HG03520 (cell line): ENCODE data around the gene SH3BGRL3.
"Not testable (repeated sequence)": the region's sequence is repeated elsewhere in the genome, so short reads cannot be mapped to it uniquely, and the experiment has no call there.

Experiments
- ATAC-seq: cut with Tn5 transposase; IDR thresholded peaks from one replicate; pipeline ENCODE4 v1.9.1; 2021; ENCODE audit warnings: mild to moderate bottlenecking, moderate library complexity; ENCODE audit not compliant: unreplicated experiment

Gene SH3BGRL3

DNA sequence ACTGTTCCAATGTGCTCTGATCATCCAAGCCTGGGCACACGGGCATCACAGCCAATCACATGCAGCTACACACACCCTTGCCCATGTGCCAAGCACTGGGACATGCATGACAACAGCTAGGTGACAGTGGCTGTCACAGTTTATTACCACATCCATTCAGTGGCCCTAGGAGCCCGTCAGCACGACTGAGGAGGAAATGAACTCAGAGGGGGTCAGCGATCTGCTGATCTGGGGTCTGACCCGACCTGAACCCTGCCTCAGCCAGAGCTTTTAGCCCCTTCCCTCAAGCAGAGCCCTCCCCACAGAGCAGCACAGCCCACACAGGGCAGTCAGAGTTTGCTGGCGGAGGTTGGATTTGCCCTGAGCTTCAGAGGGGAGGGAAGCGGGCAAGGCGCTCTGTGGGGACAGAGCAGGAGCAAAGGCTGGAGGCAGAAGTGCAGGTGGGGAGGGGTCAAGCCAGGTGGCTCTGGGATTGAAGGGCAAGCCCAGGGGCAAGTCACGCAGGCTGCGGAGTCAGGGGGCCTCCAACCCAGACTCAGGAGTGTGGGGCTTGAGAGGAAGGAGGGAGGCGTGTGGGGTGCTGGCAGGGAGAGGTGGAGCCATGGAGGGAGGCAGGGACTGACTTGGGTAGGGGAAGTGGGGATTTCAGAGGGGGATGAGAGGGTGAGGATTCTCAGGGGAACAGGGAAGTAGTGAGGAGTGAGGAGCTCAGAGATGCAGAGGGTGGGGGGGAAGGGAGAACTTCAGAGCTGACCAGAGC is 10.4 kb downstream of the SH3BGRL3 start:
- ATAC-seq = no peak

GRCh38 chr1:26290882-26291261 is 11.0 kb downstream of the SH3BGRL3 start:
- ATAC-seq = no peak

GRCh38 chr1:26291433-26291832 is 11.5 kb downstream of the SH3BGRL3 start:
- no peak for ATAC-seq

GRCh38 chr1:26291939-26292338 is 12.1 kb downstream of the SH3BGRL3 start:
- no peak for ATAC-seq

- not testable (repeated sequence) for ATAC-seq
Measured at GRCh38 chr1:26292735-26293134, 12.8 kb downstream of the SH3BGRL3 start.

DNA sequence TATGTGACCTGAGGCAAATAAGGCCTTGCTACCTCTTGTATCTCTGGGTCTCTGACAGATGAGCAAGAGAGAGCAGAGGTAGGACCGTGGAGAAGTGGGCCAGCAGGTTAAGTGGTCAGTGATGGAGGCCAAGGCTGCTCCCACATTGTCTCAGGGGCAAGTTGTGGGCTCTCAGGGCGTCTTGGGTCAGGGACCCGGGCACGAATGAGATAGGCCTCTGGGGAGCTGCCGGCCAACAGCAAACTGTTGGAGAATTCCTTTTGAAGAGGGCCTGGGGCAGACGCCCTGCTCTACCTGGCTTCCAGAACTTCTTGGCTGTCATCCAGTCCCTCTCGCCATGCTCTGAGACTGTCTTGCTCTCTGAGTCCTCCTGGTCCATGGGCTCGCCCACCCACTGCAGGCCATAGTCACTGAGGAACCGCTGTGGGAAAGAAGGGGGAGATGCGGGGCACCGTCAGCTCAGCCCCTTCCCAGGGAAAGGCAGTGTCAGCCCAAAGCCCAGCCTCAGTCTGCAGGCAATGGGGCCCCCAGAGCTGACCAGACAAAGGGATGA is 14.1 kb downstream of the SH3BGRL3 start:
- ATAC-seq = no peak

- no peak for ATAC-seq
Measured at GRCh38 chr1:26295194-26296138, 15.6 kb downstream of the SH3BGRL3 start.

DNA sequence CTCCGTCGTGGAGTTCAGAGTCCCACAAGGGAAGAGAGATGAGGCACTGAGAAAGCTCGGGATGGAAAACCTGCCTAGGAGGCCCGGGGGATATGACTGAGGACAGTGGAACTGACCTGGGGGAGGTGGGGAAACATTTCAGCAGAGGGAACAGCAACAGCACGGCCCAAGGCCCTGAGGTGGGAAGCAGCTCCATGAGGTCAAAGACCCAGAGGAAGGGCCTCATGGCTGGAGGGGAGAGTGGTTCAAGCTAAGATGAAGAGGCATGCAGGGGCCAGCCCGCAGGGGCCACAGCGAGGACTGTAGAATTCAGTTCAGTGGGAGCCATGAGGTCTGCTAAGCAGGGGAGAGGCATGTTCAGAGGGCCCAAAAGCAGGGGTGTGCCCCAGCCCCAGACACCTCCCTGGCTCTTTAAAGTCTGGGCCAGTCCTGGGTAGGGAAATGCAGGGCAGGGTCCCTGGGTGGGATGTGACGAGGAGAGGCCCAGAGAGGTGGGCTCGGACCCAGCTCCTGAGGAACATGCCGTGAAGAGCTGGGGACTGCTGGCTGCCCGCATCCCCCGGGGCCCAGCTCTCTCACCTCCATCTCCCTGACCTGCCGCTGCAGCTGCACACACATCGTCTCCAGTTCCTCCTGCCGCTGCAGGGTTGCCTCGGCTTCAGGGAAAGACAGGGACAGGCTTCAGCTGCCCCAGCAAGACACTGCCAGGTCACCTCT is 16.6 kb downstream of the SH3BGRL3 start:
- ATAC-seq = no peak

GRCh38 chr1:26297057-26297790 is 17.3 kb downstream of the SH3BGRL3 start:
- ATAC-seq = no peak

- no peak for ATAC-seq
Measured at GRCh38 chr1:26297791-26298124, 17.9 kb downstream of the SH3BGRL3 start.

DNA sequence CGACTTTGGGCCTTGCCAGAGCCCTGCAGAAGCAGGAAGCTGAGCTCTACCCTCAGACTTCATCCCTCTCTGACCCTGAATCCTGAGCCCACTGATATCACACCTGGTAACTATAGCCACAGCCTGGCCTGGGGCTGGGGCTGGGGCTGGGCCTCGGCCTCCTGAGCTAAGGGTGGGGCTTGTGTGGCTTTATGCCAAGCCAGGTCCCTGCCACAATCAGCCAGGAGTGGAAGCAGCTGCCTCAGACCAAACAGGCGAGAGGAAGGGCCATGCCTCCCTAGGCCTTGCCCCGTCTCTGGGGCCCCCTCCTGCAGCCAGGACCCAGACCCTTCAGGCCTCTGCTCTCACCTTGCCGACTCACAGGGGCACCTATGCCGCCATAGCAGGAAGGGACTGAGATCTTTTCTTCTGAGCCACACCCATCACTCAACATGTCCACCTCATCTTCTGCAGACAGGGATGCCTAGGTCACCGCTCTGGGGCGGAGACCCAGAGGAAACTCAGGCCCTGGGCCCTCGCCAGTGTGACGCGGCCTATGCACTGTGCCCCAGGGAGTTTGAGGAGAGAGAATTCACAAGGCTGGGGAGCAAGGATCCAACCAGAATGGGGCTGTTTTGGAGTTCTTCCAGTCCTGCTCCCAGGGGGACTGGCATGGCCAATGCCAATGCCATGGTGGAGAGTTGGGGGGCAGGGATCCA is 20.8 kb downstream of the SH3BGRL3 start:
- ATAC-seq = no peak

- no peak for ATAC-seq
Measured at GRCh38 chr1:26302733-26303405, 23.0 kb downstream of the SH3BGRL3 start.

- ATAC-seq = no peak
Measured at GRCh38 chr1:26305667-26306289, 25.9 kb downstream of the SH3BGRL3 start.

DNA sequence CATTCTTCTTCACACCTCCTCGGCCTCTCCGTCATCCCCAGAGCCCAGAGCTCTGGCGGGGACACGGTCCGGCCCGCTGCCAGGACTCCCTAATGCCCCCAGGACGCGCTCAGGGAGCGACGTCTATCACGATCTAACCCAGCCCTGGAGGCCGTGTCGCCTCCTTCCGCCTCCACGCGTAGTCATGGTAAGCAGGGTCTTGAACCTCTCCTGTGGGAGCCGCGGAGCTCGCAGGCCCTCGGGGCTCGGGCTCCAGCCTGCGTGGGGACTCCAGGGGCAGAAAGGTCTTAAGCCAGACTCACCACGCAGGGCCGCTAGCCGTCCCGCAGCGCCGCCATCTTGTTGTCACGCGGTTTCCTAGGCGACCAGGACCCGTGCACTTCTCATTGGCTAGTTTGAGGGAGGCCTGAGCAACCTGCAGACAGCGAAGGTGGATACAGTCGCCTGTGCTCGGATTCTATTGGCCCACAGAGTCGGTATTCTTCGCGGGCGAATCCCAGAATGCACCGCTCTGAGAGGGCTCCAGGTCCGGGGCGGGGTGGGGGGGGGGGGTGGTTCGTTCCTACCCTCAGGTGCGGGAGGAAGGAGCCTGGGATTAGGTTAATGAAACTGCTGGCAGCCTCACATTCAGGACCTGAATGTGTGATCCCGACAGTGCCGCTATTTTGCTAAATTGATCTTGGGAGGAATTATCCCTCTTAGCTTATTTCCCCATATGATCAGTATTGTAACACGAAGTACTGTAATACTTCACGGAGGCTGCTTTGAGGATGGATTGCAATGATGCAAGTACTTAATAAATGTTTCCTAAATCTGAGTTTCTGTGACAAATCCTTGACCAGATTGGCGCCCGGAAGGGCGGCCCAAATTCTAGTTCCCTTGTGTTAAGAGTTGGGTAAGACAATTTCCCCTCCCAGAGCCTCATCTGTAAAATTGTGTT is 26.7 kb downstream of the SH3BGRL3 start, which contains the start of gene UBXN11:
TSS of gene UBXN11 (minus strand) at position 347 of the 940 bp plus-strand sequence. CDS start 3,753 bp downstream, outside the sequence.
- peak; percentile 99 for ATAC-seq

- no peak for ATAC-seq
Measured at GRCh38 chr1:26307363-26307781, 27.5 kb downstream of the SH3BGRL3 start.

DNA sequence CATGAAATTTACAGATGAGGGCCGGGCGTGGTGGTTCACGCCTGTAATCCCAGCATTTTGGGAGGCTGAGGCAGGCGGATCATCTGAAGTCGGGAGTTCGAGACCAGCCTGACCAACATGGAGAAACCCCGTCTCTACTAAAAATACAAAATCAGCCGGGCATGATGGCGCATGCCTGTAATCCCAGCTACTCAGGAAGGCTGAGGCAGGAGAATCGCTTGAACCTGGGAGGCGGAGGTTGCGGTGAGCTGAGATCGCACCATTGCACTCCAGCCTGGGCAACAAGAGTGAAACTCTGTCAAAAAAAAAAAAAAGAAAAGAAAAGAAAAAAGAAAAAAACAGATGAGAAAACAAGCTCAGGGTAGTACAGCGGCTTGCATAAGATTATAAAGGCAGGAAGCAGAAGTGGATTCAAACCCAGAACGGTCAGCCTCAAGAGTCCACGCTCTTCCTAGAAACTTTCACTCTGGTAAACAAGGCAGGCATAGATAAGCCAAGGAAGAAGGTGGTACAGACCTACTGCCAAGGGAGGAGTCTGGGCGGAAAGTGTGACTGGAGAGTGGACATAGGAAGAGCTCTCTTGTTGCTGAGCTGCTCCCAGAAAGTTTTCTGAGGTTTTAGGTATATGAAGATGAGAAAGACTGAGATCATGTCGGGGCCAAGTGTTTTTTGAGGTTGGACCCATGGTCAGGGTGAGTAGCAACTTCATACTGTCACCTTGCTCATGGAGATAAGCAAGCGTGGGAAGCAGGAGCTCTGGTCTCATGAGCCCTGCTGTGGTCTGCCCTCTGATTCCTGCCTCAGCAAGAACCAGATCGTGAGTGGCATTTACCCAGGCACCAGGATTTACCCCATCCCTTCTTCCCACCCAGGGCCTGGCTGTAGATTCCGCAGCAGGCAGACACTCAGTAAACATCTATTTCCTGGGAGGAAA is 28.3 kb downstream of the SH3BGRL3 start:
- ATAC-seq = not testable (repeated sequence)
